Right renal cortex interstitium (tissue), 3 donors: ENCODE measurements around the gene DCLK1. TPM values are rescaled to one million over a fixed set of nuclear protein-coding genes. Genes with fewer than 3 reads are reported as not detected.

ENCODE experiments used
- DNase-seq, 3 donors: peaks; one replicate each; pipeline ENCODE4 v3.0.0-alpha.2; 2013; ENCODE audit warnings: low read depth in 3 of 3, low spot score in 2 of 3
- polyA plus RNA-seq, 3 donors: library from polyadenylated mRNA; unstranded; fragments of 120-200 nt; gene quantifications; one replicate each; pipeline ENCODE4 v1.2.1, GENCODE V29; 2013; ENCODE audit not compliant: insufficient read length in 3 of 3

The DCLK1 gene
- polyA plus RNA-seq, 3 donors = 3.5 to 6.3 (median 4.4) TPM

DNA sequence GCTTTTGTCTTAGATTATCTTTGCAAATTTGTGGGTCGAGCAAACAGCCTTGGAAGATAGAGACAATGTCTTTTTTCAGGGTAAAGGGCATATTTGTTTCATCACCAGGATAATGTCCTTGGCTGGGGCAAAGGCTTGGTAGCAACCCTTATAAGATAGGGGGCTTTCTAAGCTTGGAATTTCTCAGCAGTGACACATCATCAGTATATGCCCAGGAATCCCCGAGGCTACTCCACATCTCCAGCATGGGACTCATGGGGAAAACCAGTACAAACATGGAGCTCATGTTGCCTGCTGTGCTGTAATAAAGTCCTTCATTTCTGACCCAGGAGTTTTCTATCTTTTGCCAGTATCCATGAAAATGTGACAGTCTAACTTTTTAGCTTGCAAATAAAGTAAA is 77.1 kb downstream of the DCLK1 start:
- no peak for DNase-seq

DNA sequence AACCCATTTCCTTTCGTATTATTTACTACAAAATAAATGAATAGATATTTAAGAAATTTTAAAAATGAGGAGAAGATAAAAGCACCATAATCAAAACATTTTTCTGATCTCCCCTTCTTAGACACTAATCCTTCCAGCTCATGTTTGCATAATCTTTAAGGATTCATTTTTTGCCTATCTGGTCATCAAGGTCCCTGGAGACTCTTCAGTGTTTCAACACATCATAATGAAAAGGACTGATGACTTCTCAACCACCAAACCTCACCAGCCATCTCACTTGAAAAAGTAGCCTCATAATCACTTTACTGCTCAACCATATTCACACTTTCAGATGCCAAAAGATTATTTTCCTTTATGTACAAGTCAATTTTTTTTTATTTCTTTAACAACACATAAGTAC is 80.1 kb downstream of the DCLK1 start:
- DNase-seq = no peak

DNA sequence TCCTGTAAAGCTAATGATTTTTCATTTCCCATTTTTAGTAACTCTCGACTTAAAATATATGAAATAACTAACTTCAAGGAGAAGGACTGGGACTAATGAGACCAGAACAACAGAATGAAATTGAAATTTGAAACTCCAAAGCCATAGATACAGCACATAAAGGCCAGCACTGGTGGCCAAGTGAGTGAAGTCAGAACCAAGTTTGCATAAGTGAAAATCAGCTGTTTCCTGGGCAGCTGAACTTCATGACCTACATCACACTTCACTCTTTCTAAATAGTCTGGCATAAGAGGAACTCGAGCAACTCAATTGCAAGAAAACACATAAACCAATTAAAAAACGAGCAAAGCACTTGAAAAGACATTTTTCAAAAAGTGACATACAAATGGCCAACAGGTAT is 84.5 kb downstream of the DCLK1 start:
- no peak for DNase-seq

DNA sequence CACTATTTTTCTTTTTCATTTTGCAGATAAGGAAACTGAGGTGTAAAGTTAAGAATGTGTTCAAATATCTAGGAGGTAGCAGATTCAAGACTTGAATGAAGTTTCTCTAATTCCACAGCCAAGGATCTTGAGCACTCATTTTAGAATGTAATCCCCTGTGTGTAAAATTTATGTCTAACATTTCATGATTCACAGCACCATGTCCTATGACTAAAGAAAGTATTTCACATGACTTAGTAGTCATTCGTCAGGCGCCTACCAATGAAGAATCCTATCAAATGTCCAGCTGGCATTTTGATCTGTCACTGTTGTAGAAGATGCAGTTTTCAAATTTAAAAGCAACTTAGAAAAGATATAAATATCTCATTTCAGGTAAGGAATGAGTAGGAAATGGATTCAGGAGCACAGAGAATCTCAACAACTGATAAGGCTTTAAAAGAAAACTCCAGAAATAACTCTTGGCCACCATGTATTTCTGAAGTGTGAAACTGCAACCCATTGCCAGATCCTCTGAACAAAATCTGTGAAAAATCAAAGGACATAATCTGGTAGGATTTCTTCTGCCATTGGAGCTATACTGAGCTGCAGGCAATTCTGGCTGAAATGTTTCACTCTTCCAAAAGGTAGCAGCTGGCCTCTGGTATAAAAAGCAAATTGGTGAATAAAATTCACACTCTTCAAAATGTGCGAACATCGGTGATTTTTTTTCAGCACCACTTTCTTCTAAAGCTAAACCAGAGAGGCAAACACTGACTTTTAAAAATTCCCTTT is 92.2 kb downstream of the DCLK1 start:
- DNase-seq = no peak

DNA sequence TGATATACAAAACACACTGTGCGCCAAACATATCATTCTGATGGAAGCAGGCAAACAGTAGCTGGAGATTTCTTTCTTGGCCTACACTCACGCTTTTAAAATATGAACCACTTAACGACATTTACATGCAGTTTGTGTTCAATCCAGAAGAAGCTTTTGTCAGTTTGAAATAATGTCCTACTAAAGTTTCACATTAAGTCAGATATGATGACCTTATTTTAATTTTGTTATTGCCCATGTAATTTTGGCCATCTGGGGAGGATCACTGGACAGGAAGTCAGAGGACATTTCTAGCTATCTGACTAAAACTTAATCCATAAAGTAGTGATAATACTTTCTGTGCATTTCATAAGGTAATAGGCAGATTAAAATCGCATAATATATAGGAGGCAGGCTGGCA is 98.1 kb downstream of the DCLK1 start:
- DNase-seq = no peak

DNA sequence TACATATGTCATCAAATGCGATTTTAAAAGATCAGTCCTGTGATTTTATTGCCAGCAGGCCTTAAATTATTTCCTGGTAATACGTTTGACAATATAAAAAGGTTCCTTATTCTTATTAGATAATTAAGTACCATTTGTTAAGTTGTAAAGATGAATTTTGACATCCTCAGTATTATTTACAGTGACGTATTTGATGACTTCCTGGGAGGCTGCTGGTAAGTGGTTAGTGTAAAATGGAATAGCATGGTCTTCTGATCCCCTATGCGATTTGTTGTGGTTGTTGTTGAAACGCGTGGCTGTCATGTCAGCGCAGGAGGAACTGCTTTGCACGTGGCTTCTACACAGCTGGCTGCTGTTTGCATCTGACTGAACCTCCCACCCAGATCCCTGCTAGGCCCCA is 99.7 kb downstream of the DCLK1 start:
- DNase-seq = no peak

DNA sequence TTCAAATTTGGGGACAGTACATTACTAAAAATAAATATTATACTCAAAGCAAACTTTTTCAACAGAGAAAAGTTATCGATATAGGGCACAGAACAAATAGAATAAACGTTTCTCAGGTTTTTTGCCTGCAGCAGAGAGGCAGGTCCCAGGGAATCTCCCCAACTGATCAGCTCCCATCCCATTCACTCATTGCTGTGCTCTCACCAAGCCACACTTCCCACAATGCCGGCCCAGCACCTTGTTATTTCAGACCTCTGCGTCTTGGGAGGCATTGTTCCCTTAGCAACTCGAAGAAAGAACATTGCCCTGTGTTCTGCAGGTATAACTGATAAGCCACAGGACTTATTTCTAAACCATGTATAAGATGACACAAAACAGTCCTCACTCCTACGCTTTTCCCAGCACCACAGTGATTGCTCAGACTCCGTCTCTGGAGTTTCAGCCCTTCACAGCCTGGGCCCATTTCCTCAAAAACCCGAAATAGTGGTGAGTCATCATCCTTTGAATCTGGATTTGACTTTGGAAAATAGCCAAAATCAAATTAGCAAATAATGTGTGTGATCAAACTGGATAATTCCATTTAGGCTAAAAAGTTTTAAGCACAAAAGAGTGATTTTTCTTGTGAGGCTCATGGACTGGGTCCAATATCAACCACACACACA is 100.4 kb downstream of the DCLK1 start:
- DNase-seq = no peak

DNA sequence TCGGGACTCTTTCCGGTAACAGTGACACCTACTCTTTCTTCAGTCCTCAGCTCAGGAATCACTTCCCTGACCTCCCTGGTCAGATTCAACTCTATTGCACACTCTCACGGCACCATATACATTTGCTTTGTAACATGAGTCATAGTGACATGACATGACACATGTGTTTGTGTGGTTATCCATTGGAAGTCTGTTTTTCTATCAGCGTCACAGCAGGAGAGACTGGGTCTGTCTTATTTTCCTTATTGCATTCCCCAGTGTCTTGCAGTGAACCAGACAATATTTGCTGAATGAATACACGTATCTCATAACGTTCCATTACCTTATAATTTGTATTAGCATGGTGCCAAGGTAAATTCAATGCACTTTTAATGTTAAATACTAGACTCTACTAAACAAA is 102.0 kb downstream of the DCLK1 start:
- no peak for DNase-seq

DNA sequence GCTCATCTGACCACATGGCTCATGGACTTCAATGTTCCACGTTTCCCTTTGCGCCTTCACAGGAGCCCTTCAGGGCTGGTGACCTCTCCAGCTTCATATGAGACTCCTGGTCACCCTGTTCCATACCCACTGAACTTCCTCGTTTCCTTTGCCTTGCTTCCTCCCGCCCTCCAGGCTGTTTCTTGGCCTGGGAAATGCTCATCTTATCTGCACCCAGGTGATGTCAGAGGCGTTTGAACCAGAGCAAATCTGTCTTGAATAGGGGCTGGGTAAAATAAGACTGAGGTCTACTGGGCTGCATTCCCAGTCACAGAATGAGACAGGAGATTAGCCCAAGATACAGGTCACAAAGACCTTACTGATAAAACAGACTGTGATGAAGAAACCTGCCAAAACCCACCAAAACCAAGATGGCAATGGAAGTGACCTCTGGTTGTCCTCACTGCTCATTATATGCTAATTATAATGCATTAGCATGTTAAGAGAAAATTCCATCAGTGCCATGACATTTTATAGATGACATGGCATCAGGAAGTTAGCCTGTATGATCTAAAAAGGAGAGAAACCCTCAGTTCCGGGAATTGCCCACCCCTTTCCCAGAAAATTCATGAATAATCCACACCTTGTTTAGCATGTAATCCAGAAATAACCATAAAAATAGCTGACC is 102.7 kb downstream of the DCLK1 start:
- no peak for DNase-seq

DNA sequence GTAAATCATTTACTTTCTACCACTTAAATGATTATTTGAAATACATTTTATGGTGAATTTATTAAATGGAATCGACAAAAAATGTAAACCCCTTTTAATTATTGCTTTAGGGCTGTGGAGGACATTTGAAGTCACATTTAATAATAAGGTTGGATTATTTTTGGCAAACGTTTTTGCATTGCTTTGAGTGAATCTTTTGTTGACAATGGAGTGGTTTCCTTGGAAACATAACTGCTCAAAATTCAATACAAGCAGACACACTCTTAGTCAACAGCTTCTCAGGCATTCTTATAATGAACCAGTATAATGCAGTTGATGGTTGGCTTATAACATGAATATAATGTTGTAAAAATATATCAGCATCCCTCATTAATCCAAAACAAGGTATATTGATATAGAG is 104.7 kb downstream of the DCLK1 start:
- DNase-seq = no peak

DNA sequence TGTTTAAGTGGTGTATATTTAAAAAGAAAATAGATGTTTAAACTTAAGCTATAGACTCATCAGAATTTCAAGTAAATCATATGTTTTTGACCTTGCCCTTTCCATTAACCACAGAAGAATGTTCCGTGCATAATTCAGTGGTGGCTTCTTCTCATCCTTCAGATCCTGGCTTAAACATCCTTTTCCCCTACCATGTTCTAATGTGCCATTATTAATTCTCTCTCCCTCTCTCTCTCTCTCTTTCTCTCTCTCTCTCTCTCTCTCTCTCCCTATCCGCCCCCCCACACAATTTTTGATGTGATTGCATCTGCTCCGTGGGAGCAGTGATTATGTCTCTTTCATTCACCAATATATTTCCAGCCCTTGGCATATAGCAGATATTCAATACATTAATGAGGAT is 116.4 kb downstream of the DCLK1 start:
- DNase-seq = no peak

DNA sequence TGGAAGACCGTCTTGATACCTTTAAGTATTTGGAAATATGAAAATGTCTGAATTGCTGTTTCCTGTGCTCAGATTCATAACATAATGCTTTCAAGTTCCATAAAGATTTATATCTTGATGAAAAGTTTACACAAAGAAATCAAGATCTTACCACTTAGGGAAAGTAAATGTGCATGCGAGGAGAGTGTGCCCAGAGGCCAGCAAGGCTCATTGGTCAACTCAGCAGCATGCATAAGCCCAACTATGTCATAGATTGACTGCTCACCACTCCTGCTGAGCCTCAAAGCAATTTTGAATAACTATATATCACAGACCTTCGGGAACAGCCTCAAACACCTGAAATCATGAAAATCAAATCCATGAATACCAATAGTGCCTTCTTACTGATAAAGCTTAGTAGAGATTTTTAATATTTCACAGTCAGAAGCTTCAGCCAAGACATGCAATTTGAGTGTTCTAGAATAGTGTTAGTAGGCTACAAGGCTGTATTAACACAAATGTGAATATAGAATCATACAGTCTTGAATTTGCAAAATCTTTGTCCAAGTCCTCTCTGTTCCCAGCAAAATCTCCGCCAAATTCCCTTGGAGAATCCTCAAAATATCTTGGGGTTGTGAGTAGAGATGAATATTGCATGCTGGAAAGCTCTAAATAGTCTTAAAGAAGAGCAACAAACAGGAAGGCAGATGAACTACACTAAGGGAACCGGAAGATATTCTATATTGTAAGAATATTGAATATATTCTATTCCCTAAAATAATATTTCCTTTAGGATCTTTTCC is 124.1 kb downstream of the DCLK1 start:
- DNase-seq = no peak

DNA sequence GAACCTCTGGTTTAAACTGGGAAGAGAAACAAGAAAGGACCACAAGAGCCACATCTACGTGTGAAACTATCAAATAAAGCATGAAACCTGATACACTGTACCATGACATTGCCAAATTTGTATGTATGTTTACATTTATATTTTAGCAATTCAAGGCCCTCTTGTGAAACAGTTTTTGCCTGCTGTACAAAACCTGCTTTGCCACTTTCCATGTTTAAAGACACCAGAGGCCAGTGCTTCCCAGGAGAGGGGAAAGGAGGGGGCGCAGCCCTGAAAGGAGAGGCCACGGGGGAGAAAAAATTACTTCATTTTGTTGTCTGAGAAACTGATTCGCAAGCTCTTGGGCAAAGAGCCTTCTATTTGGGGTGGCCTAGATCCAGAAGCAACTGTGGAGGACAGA is 124.8 kb downstream of the DCLK1 start:
- DNase-seq = no peak

DNA sequence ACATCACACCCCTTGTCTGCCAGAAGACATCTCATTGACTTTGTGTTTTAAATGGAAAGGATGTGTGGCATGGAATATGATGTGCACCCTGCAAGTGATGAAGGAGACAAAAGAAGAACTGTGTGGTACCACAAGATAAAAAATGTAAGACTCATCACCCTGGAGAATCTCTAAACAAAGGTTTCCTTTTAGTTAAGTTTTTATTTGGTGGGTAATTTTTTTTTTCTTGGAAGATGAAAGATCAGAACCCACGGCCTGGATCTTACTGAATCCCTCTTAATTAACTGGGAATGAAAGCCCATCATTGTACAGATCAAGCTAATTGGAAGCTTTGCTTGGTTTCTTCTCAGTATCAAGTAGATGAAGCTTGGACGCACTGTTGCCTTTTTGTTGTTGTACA is 129.6 kb downstream of the DCLK1 start:
- no peak for DNase-seq

DNA sequence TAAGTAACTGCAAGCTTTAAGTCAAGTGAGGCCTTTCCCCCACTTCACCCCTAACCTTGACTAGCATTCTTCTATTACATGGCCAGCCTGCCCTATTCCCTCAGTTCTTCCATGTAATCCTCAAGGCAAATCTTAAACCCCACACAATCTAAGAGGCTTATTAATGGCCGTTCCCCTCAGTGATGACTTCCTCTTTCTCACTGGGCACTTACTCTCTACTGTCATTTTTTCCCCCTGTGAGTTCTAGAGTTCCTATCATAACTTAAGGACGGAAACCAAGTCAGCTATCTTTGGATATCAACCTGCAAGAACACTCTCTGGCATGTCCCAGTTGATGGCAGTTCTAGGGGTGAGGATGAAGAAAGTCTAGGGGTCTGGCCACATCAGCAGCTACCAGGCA is 131.2 kb downstream of the DCLK1 start:
- no peak for DNase-seq

DNA sequence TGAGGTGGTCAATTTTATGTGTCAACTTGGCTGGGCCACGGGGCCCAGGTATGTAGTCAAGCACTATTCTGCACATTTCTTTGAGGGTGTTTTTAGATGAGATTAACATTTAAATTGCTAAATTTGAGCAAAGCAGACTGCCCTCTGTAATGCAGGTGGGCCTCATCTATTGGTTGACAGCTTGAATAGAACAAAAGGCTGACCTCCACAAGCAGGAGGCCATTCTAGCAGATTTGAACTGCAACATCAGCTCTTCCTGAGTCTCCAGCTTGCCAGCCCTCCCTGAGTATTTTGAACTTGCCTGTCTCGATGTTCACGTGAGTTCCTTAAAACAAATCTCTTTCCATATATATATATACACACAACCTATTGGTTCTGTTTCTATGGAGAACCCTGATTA is 134.8 kb downstream of the DCLK1 start:
- no peak for DNase-seq

DNA sequence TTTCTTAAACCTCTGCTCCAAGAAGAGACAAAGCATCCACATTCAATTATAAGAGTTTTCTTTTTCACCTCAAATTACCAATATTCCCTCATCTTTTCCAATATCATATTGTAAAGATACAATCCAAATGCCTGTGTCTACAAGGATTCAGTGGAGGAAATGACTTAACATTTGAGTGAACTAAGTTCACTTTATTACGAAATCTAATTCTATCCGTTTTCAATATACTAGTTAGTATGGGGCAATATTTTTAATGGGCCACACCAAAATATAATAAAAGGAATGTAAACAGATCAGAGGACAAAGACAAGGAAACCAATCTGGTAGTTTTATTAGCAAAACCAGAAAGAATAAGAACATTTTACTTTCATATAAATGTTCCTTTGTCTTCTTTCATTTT is 136.0 kb downstream of the DCLK1 start:
- DNase-seq = no peak

DNA sequence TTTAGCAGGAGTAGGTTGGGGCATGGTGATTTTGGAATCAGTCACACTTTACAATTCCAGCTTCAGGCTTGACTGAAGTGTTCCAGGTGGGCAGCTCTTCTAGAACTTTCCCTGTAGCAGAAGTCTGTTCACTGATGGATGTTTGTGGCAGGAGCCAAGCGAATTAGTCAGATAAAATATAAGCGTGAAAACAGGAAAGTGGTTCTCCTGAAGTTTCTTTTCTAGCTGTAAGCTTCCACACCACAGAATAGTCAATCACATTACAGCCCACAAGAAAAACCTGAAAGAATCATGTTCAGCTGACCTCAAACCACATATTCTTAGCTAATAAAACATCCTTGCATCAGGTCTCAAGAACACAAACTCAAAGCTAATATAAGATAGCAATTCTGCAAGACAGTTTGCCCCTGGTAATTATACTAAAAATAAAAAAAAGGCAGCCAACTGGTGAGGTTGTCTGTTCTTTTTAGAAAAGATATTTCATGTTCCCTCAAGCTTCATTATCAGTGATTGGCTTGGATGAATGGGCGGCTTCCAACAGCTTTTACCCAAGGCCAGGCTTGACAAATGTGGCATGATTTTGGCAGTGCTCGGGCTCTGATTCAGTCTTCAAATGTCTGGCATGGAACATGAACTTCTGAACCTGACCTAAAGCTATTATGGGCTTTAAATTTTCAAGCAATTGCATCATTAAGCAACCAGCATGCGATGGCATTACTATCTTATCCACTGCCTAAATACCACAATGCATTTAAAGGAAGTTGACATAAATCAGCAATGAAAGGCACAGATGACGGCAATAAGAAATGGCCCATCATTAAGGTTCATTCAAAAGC is 136.8 kb downstream of the DCLK1 start:
- DNase-seq = no peak

DNA sequence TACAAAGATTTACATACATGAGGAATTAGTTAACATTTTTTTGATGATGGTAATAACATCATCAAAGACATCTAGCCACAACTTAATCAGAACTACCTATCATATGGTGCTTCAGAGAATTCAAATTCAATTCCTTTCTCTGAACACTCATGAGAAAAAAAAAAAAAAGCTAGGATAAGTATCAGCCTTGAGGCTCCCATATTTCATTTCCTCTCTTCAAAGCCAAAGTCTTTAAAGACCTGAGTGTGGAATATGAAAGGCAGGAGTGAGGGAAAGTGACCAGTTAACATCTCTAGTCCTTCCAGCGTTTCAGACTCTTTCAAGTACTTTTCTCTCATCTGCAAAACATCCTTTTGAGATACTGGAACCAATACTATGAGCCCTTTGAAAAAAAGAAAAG is 137.5 kb downstream of the DCLK1 start:
- DNase-seq = no peak

DNA sequence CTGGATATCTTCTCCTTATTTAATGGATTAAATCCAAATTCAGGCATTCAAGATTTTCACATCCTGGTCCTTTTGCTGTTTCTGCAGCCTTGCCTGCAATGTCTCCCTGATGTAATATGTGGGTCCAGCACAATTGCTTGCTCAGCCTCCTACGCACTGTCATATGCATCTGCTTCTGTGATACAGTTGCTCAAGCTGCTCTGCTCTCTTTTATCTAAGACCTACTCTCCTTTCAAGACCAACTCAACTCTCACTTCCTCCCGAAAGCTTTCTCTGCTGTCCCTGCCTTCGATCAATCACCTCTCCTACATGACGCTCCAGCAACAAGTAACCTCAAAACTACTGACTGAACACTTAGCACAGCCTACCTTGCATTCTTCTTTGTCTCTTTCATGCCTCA is 138.2 kb downstream of the DCLK1 start:
- DNase-seq = no peak
